NCI-H2196 treated with DMSO at 0.1 percent for 48 hours (cell line): ENCODE results near the gene SERPIND1.
"Not testable (repeated sequence)": the region's sequence is repeated elsewhere in the genome, so short reads cannot be mapped to it uniquely, and the experiment has no call there.

Experiments
- DNase-seq: peaks from one replicate; lab custom pipeline; 2025; ENCODE audit not compliant: unreplicated experiment; lab: John Stamatoyannopoulos, UW

The SERPIND1 gene, protein sequence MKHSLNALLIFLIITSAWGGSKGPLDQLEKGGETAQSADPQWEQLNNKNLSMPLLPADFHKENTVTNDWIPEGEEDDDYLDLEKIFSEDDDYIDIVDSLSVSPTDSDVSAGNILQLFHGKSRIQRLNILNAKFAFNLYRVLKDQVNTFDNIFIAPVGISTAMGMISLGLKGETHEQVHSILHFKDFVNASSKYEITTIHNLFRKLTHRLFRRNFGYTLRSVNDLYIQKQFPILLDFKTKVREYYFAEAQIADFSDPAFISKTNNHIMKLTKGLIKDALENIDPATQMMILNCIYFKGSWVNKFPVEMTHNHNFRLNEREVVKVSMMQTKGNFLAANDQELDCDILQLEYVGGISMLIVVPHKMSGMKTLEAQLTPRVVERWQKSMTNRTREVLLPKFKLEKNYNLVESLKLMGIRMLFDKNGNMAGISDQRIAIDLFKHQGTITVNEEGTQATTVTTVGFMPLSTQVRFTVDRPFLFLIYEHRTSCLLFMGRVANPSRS

DNA sequence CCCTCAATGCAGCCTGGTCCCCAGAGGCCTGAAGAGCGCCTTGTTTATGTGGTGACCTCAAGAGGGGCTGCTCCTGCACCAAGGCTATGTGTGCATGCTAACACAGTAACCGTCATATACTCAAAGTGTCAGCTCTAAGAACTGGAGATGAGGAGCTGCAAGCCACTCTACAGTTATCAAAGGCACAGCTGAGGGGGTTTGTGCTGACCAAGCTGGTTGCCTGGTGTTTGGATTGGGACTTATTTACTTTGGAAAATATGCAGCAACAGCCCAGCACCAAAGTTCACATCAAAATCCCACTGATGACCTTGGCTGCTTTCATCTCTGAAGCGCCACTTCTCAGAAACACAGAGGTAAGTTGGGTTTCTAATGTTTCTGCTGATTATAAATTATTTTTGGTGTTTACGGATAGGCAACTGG, at the start of gene SERPIND1:
Gene SERPIND1 (plus strand): TSS at position 321 of the 420 bp plus-strand sequence. CDS start 5,200 bp downstream, outside the sequence.
- DNase-seq, result no peak

DNA sequence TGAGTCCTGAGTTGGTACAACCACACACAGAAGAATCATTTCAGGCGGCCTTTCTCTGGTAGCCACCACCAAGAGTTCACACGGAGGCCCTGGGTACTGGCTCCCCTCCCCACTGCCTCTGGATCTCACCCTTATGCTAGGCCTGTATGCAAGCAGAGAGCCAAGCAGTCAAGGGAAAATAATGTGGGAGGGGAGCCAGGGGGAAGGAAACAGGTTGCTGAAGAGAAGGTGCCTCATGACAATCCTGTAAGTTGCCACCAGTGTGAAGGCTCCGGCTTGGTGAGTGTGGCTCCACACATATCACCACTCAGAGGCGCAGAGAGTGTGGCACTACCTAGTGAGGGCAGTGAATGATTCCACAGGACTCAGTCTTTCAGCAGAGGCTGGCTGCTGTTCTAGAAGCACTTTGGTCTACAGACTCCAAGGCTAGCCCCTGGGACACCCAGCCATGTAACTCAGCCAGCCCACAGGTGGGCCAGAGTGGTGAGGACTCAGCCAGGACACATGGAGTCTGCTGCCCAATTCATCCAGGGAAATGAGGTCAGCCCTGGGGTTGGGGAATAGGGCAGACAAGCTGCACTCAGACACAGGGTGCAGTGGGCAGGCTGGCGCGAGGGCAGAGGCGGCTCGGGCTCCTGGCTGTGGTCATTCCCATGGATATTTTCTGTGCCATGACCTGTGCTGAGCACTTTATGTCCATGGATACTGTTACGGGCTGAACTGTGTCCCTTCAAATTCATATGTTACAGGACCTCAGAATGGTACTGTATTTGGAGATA, 49.0 kb upstream of the SERPIND1 start:
- DNase-seq, result no peak

DNA sequence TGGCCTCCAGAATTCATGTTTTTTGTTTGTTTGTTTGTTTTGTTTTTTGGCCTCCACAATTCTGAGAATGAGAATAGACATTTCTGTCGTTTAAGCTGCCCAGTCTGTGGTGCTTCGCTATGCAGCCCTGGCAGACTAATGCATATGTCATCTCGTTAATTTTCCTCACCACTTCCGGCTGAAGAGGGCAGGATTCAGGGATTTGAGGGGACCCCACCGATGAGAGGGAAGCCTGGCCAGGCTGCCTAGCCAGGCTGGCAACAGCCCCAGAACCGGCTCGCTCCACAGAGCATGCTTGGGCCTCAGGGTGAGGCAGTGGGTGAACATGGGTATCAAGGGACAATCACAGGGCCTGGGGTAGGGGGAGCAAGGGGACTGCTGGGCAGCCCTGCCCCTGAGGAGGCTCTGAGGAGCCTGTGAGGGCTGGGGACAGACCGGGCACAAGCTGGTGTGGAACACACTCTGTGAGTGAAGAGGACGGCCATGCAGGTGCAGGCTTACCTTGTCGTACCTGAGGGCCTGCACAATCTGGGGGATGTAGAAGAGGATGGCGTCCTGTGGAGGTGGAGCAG, 47.8 kb upstream of the SERPIND1 start:
- DNase-seq, result no peak

DNA sequence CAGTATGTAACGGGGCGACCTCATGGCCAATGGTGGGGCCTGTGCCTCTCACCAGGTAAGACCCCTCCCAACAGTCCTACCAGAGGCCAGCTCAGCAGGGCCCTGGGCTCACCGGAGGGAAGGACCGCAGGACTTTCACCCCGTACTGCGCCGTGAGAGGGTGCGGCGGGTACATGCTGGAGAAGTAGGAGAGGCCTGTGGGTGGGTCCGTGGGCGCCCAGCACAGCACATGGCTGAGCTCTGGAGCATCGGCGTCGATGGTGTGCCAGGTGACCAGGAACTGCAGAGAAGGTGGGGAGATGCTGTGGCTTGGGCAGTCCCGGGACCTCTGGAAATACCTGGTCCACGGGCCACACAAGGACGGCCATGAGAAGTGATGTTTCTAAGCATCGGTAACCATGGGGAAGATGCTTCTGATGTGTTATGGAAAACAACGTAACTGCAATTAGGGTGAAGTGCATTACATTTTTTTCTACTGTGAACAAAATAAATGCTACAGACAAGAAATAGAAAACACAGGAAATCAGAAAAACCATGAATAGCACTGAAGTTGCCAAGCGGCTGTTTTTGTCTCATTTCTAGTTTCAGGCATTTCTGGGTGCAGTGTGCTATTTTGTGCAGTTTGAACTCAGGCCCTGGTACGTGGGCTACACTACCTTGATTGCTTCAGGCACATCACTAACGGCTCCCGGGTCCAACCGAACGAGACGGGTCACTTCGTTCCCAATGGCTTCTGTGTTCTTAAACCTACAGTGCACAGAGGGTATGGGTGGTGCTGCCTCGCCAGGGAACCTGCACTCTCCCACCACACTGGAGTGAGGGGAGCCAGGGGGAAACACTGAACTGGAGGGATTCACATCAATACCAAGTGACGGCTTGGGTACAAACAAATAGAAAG, 46.5 kb upstream of the SERPIND1 start:
- DNase-seq, result no peak

DNA sequence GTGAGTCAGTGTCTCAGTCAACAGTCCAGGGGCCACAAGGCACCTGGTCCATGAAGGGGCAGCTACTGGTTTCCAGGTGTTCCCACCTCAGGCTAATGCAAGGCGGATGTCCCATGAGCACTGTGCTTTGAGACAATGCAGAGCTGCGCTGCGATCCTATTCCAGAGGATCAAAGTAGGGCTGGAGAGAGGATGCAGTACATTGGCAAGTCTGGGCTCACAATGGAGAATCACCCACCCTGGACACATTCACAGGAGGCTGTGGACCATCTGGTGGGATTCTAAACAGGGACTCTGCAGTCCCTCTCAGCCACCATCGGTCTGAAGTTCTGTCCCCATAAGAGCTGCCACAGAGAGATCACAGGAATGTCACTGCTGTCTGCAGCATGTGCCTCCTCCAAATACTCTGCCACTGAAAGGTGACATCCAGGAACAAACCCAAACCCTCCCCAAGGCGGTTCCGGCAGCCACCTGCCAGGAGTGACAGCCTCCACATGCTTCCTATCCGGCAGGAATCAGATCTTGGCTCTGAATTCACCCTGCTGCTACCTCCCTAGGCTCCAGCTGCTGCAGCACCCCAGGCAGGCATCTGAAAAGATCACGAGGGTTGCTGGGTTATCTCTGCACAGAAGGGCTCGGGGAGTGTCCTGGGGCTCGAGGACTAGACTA, 45.3 kb upstream of the SERPIND1 start:
- no peak for DNase-seq

DNA sequence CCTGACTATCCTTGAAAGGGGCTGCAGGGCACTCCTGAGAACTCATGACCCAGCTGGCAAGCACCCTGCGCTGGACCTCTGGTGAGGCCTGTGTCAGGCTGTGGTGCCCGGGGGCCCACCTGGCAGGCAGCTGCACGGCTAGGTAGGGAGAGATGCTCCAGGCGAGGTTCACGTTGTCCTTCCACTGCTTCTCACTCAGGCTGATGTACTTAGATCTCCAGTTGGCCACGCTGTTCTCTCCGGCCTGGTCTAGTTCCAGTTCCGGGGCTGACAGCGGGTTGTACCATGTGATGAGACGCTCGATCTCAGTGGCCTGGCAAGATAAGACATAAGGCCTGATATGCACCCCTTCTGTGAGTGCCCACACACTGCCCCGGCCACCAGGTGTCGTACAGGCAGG, 44.7 kb upstream of the SERPIND1 start:
- no peak for DNase-seq

DNA sequence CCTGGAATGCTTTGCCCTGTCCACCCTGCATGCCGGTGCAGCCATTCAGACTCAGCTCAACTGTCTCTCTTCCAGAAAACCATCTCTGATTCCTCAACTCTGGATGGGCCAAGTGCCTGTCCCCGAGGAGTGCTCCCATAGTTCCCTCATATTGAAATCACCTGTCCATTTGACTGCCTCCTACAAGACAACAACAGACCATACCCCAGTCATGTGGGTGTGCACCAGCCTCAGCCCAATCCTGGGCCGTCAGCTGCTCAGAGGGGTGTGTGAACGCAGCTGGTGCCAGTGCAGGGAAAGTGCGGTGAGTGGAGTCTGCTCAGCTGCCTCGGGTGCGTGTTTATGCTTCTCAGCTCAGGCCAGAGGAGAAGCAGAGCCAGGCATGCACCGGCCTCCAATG, 41.5 kb upstream of the SERPIND1 start:
- DNase-seq, result not testable (repeated sequence)

DNA sequence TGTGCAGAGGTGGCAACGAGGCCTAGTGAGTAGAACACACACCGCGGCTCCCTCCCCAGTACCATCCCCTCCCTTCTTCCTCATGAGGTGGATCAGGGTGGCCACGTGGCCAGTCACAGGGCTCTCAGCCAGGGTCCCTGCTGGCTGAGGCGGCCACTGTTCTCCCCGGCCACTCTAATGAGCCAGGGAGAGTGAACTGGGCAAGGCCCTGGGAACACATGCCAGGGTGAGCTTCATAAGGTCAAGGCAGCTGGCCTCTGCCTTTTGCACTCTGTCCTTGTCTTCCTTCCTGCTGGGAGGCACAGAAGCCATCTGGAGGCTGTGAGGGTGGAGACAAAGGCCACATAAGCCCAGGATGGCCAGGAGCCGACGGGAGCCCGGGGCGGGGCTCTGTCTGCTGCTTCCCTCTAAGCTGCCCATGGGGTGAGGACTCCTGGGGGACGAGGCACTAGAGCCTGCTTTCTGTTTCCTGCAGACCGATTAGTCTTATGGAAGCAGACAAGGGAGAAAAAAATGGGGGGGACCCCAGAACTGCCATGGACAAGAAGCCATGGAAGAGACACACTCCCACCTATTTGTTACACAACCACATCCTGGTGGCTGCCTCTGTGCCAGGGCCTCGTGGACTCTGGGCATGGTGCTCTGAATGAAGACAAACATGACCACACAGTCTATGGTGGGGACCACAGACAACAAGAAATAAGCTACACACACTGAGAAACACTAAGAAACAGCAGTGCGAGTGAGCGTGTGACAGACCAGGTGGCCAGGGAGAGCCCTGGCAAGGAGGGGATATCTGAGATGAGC, 38.4 kb upstream of the SERPIND1 start:
- DNase-seq, result not testable (repeated sequence)

DNA sequence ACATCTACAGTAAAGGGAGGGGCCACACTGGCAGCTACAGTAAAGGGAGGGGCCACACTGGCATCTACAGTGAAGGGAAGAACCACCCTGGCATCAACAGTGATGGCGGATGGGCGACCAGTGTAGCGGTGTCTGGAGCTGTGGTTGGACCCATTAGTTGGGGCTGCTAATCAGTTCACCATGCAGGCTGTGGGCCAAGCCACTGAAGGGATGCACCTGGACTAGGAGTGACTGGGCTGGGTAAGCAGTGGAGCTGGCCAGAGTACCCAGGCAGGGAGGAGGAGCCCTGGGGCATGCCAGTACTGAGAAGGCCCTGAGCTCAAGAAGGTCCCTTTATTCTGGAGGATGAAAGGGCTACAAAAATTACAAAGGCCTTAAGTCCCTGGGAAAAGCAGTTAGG, 37.0 kb upstream of the SERPIND1 start:
- not testable (repeated sequence) for DNase-seq

DNA sequence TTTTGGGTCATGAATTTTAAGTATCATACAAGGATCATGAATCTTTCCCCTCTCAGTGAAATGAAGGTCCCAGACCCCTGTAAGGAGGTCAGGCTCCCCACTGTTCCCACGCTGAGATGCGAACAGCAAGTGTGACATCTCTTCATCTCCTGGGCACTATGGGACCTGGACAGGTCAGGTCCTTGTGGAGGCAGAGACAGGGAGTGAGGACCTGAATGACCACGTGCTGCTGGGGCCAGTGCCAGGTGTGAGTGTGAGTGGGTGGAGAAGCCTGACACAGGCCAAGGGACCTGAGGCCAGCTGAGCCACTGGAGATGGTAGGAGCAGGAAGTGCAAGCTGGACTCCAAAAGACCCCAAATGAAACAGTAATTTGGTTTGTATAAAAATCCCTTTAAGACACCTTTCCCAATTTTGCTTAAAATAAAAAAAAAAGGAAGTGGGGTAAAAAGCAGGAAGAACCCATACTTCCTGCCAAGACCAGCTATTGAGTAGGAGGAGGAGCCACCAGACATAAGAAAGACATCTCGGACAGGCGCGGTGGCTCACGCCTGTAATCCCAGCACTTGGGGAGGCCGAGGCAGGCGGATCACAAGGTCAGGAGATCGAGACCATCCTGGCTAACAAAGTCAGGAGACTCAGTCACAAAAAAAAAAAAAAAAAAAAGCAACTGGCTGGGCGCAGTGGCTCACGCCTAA, 35.4 kb upstream of the SERPIND1 start:
- DNase-seq, result no peak

DNA sequence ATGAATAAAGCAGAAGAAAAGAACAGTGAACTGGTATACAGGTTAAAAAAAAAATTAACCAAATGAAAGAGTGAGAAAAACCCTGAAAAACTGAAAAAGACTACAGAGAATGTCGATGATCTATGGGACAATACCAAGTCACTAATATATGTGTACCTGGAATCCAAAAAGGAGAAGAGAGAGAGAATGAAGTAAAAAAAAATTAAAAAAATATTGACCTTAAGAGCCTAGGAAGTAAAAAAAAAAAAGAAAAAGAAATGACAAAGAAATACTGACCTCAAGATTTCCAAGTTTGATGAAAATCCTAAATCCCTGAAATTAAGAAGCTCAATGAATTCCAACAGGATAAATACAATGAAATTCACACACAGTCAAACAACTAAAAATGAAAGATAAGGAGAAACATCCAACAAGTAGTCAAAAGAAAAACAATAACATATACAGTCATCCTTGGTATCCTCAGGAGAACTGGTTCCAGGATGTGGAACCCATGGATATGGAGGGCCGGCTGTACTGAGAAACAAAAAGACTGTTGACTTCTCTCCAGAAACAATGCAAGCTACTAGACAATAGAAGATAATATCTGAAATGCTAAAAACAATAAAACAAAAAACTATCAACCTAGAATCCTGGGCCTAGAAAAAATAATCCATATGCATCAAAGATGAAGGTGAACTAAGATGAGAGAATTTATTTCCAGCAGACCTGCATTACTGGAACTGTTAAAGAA, 33.5 kb upstream of the SERPIND1 start:
- no peak for DNase-seq

DNA sequence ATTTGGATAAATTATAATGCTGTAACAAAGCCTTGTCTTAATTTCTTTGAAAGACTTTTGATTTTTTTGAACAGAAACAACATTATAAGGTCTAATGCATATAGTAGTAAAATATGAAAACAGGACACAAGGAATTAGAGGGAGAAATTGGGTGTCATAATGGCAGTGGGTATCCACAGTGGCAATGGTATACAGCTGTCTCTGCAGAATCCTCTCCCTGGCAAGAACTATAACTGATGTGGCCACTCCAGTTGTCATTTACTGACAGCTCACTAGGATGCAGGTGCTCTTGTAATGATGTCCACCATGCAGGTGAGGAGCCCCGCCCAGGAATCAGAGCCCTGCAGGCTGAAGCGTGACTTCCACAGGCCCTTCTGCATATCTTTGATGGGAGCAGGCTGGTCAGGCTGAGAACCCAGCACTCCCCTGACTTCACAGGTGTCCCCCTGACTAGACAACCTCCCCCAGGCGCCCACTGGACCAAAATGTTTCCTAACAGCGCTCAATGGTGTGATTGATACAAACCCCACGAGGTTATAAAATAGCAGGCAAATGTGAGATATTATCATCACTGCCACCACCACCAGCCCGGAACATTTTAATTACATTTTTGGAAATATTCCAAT, 32.8 kb upstream of the SERPIND1 start:
- DNase-seq, result no peak

DNA sequence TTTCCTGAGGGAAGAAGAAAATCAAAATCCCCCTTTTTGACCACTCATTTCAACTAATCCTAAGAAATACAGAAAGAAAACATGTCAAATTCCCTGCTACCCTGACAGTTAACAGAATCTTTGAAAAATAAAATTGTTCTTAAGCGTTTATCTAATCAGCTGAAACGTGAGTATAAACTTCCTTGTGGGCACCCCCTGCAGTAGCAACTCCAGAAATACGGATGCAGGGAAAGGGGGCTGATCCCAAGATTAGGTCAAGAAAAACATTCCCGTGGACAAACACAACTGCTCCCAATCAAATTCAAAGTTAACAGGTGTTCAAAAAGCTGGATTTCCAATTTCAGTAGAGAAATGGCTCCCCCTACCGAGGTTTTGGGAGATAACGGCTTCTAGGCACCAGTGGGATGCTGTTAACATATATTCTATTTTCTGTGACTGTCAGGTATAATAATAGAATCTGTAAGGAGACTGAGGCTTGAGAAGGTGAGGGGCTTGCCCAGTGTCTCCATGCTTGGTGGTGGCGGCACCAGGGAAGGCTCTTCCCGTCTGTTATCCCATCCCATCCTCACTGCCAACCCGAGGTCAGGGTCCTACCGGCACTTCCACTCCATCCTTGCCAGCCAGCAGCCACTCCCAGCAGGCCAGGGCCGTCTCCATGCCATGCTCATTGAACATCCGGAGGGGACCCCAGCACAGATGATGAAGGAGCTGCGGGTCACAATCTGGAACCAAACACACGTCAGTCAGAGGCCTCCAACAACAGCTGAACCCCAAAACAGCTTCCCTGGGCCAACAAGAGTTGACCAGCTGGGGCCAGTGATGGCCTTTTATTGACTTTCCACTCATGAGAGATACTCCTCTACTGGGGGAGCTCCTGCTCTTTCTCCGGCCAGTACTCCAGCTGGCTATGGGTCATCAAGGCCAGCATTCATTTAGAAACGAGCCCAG, 32.0 kb upstream of the SERPIND1 start:
- DNase-seq, result peak; percentile 16

DNA sequence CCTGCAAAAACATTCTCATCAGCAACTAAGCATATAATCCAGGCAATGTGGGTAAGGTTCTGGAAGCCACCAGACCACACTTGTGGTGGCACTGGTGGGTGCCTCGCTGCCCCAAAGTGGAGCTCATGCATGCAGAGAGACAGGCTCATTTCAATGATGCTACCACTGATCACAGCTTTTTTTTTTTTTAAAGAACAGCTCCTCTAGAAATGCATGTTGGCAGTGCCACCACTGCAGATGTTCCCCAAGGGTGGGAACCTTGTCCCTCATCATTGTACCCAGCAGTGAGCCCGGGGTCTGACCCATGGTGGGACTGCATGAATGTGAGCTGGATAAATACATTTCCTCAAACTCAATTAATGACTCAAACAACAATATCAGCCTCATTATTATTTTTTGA, 31.1 kb upstream of the SERPIND1 start:
- DNase-seq, result no peak

DNA sequence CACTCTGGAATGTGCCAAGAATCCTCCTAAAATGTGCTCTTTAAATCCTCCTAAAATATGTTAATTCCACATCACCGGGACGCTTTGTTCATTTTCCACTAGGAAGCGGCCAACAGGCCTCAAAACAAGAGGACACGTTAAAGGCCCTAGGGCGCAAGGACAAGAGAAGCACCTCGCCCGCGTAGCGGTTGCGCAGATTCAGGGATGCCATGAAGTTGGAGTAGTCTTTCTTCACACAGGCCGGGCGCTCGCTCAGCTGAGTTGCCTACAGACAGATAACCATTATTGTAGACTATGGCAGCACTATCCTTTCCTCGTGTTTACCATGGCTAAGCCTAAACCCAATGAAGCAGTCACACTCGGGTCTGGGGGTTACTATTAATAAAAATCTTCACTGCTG, 29.5 kb upstream of the SERPIND1 start:
- DNase-seq, result no peak

DNA sequence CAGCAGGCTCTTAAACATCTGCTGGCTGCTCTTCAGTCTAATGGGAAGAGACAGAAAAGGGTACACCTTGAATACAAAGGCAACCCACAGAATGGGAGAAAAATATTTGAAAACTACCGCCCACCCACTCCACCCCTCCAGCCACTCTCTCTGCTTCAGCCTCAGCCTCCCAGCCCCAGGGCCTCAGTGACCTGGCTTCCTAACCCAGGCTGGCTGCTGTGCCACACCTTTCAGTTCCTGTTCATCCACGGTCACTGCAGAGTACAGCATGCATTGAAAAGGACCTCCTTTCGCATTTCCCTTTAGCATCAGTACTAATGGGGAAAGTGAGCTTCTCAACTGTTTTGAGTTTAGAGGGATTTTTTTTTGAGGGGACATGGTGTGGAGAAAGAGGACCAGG, 28.8 kb upstream of the SERPIND1 start:
- DNase-seq, result no peak
